Activated CD4-positive, alpha-beta T cell treated with anti-CD3 and anti-CD28 coated beads for 36 hours (primary cell): ENCODE measurements around the gene CEP85L. TPM values are rescaled to one million over a fixed set of nuclear protein-coding genes. Genes with fewer than 3 reads are reported as not detected.
A peak's percentile ranks its signal among the peaks of the same experiment; 100 is the strongest.

Experiments
- ATAC-seq: fragments of 200-7000 bp; cut with Tn5 transposase; one replicate; pipeline ENCODE4 v1.10.0; 2021; ENCODE audit warnings: mild to moderate bottlenecking, moderate library complexity
- CTCF ChIA-PET: fragments of 350-600 bp; sonication (Branson Sonifier 250); formaldehyde crosslinking; loops from one replicate; lab custom pipeline; 2021; ENCODE audit warnings: antibody characterized with exemption; lab: Charles Lee
- POLR2A ChIA-PET: fragments of 350-600 bp; sonication (Branson Sonifier 250); formaldehyde crosslinking; loops from one replicate; lab custom pipeline; 2021; ENCODE audit warnings: antibody characterized with exemption, inconsistent platforms; lab: Charles Lee
- DNase-seq: peaks from one replicate; pipeline ENCODE4 v3.0.0-alpha.2; 2020
- H3K27ac Mint-ChIP-seq: one replicate; pipeline ENCODE4 v1.8.0; 2021; ENCODE audit warnings: mixed read lengths
- H3K27me3 Mint-ChIP-seq: one replicate; pipeline ENCODE4 v1.8.0; 2021; ENCODE audit warnings: mixed read lengths
- H3K36me3 Mint-ChIP-seq: one replicate; pipeline ENCODE4 v1.8.0; 2021; ENCODE audit warnings: low read depth, mixed read lengths
- H3K4me1 Mint-ChIP-seq: one replicate; pipeline ENCODE4 v1.8.0; 2021; ENCODE audit warnings: mixed read lengths
- H3K4me3 Mint-ChIP-seq: one replicate; pipeline ENCODE4 v1.8.0; 2021; ENCODE audit warnings: mild to moderate bottlenecking, moderate library complexity, mixed read lengths
- H3K9me3 Mint-ChIP-seq: one replicate; pipeline ENCODE4 v1.8.0; 2021; ENCODE audit warnings: low read depth, mixed read lengths
- intact Hi-C, 2 experiments: fragments of 100-400 bp; cut with DNase I in 1 of 2; cut with micrococcal nuclease in 1 of 2; formaldehyde crosslinking; loops; one replicate each; pipeline versions ENCODE4 v1.14.2 to v1.15.1; 2022 to 2024; cut with DNase I, micrococcal nuclease
- total RNA-seq, 2 experiments: library from RNA; stranded (reverse); gene quantifications; one replicate each; pipeline ENCODE4 v1.2.3, GENCODE V29; 2021

Gene CEP85L
- total RNA-seq, 2 experiments from 2014 or later: 29.5 to 29.7 TPM

DNA sequence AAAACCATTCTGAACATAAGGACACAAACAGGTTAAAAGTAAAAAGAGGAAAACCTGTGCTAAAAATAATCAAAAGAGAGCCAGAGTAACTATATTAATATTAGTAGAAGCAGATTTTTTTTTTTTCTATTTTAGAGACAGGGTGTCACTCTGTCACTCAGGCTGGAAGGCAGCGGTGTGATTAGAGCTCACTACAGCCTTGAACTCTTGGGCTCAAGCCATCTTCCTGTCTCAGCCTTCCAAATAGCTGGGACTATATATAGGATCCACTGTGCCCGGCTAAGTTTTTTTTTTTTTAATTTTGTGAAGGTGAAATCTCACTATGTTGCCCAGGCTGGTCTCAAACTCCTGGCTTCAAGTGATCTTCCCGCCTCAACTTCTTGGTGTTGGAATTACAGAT, 136.7 kb downstream of the CEP85L start:
- peaks cover 33% of the 10 kb centered on the region for H3K4me1 Mint-ChIP-seq
- ChIA-PET CTCF (no interaction called here), POLR2A (no interaction called here)
- no peak overlapping the region for H3K27ac Mint-ChIP-seq
- intact Hi-C loops: no loop called here
- no peak overlapping the region for H3K4me3 Mint-ChIP-seq
- peaks cover 39% of the 10 kb centered on the region for H3K36me3 Mint-ChIP-seq
- no peak for DNase-seq
- H3K9me3 Mint-ChIP-seq: peaks cover 5% of the 10 kb centered on the region
- no peaks in the 10 kb centered on the region for H3K27me3 Mint-ChIP-seq
- no peak for ATAC-seq

DNA sequence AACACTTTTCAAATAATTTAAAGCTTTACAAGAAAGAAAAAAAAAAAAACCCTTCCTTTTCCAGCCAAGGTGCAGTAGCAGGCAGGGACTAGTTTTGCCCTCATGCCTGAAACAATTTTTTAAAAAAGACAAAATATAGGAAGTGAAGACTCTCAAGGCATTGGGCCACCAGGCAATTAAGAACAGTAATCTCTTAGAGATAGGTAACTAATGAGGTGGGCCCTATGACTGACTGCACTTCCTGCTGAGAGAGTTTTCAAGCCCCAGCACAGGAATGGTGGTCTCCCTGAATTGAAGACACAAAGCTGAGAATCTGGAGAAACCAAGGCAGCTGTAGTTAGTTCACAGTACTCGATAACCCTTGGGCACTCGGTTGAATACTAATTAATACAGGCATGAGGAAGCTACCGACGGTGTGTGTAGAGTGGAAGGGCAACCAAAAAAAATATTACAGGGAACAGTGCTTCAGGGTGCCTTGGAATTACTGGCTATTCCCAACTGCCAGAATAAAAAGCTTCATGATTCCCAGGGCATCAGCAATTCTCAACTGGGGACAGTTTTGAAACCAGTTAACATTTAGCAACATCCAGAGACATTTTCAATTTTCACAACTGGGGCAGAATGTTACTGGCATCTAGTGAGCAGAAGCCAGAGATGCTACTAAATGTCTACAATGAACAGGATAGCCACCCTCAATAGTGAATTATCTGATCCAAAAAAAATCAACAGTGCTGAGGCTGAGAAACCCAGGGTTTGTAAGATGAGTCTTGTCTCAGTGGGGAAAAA, 139.3 kb downstream of the CEP85L start:
- ChIA-PET POLR2A (no interaction called here), CTCF (interaction anchor here (0.6 to 1.6 kb wide), 7 partner anchors 14 to 655 kb away, joined by 3 to 6 read pairs (median 3); no protein-coding TSS in a partner anchor)
- no peaks in the 10 kb centered on the region for H3K27me3 Mint-ChIP-seq
- peaks cover 28% of the 10 kb centered on the region for H3K4me1 Mint-ChIP-seq
- no peaks in the 10 kb centered on the region for H3K9me3 Mint-ChIP-seq
- H3K36me3 Mint-ChIP-seq: peaks cover 17% of the 10 kb centered on the region
- DNase-seq (no peak), ATAC-seq (no peak)
- intact Hi-C loops: no loop called here
- peak overlapping the region; percentile 70 for H3K27ac Mint-ChIP-seq
- H3K4me3 Mint-ChIP-seq: no peak overlapping the region

DNA sequence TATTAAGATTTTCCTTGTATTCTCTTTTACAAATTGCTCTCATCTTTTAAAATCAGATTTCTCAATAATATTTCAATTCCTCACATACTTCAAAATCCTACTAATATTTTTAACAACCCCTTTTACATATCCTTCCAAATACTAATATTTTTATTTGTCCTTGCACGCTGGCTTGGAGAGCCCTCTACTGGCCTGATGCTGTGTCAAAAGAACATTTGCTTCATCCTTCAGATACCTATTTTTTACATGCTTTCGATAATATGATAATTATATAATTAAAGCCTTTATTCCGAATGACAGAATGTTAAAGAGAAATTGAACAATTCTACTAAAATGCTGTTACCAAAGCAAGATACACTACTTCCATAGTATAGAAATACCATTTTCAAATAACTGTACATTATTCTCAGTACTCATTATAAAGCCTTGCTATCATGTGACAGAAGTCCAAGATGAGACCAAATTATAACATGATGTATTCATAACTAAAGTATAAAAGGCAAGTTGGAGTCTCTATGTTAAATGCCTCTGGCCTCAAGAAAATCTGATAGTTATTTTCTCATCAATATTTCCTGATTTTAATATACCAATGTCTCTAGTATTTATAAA, 142.3 kb downstream of the CEP85L start:
- Mint-ChIP-seq H3K36me3 (peaks cover 15% of the 10 kb centered on the region), H3K27ac (no peak overlapping the region), H3K4me3 (no peak overlapping the region), H3K9me3 (no peaks in the 10 kb centered on the region), H3K4me1 (peaks cover 12% of the 10 kb centered on the region), H3K27me3 (no peaks in the 10 kb centered on the region)
- no peak for ATAC-seq
- peak; percentile 39 for DNase-seq
- ChIA-PET CTCF (no interaction called here), POLR2A (no interaction called here)
- intact Hi-C loops: loop anchor here (2.0 to 5.0 kb wide), 2 partner anchors 224 to 227 kb away; no protein-coding TSS in a partner anchor

DNA sequence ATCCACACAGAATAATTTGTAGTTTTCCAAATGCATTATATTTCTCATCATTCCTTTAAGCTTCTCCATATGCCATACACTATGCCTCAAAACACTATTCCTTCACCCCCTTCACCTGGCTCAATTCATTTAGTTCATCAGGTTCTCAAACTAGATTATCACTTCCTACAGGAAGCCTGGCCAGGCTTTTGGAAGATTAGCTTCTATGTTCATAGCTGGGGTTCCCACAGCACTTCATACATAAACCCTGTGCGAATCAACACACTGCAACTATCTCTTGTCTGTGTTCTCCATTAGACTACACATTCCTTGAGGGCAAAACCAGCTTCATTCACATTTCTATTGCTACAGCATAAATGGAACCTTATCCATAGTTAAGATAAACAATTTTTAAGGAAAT, 143.8 kb downstream of the CEP85L start:
- H3K27me3 Mint-ChIP-seq: no peaks in the 10 kb centered on the region
- DNase-seq: no peak
- CTCF ChIA-PET: interaction anchor here (0.7 kb wide), 2 partner anchors 320 to 400 kb away, joined by 3 read pairs; no protein-coding TSS in a partner anchor
- peaks cover 6% of the 10 kb centered on the region for H3K4me1 Mint-ChIP-seq
- no peaks in the 10 kb centered on the region for H3K9me3 Mint-ChIP-seq
- H3K27ac Mint-ChIP-seq: no peak overlapping the region
- H3K36me3 Mint-ChIP-seq: peaks cover 20% of the 10 kb centered on the region
- POLR2A ChIA-PET: no interaction called here
- H3K4me3 Mint-ChIP-seq: no peak overlapping the region
- ATAC-seq: no peak
- intact Hi-C loops: loop anchor here (2.0 to 5.0 kb wide), 2 partner anchors 223 to 225 kb away; no protein-coding TSS in a partner anchor

DNA sequence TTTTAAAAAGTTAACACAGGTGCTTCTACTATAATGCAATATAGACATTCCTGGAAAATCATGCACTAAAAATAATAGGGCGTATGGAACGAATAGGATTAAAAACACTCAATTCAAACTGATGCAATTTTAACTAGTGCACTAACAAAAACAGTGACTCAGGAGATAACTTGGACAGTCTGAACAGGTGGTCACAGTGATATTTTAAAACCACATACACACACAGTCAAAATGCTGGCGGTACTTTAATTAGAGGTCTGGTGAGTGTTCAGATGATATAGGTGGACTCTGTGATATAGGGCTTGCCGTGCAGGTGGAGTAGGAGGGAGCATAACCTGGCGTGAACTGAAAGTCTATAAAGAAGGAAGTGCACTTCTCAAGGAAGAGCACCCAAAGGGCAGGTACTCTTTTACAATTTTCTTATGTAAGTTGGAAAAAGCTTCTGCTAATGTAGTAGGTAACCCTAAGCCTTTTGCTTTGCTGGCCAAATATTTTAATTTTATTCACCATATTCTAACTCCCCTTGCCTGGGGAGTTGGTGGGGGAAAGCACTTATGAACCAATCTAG, 145.2 kb downstream of the CEP85L start:
- Mint-ChIP-seq H3K9me3 (no peaks in the 10 kb centered on the region), H3K27ac (no peak overlapping the region), H3K27me3 (no peaks in the 10 kb centered on the region), H3K36me3 (peaks cover 34% of the 10 kb centered on the region), H3K4me3 (no peak overlapping the region), H3K4me1 (peaks cover 4% of the 10 kb centered on the region)
- ChIA-PET CTCF (no interaction called here), POLR2A (no interaction called here)
- DNase-seq (no peak), ATAC-seq (no peak)
- intact Hi-C loops: loop anchor here in 1 of 2 experiments (1.0 to 5.0 kb wide), 2 partner anchors 30 to 224 kb away; no protein-coding TSS in a partner anchor

DNA sequence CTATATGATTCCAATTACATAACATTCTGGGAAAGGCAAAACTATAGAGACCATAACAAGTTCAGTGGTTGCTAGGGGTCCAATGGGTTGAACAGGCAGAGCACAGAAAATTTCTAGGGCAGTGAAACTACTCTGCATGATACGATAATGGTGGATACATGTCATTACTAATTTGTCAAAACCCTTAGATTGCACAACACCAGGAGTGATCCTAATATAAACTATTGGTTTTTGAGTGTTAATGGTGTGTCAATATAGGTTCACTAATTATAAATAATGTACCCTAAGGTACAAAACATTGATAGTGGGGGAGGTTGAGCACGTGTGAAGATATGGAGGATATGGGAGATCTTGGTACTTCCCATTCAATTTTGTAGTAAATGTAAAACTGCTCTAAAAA, 145.7 kb downstream of the CEP85L start:
- H3K9me3 Mint-ChIP-seq: peaks cover 3% of the 10 kb centered on the region
- no peak overlapping the region for H3K4me3 Mint-ChIP-seq
- H3K27ac Mint-ChIP-seq: no peak overlapping the region
- no peak for DNase-seq
- intact Hi-C loops: loop anchor here in 1 of 2 experiments (1.0 to 5.0 kb wide), 2 partner anchors 29 to 223 kb away; no protein-coding TSS in a partner anchor
- ChIA-PET CTCF (no interaction called here), POLR2A (no interaction called here)
- peaks cover 38% of the 10 kb centered on the region for H3K36me3 Mint-ChIP-seq
- H3K4me1 Mint-ChIP-seq: peaks cover 4% of the 10 kb centered on the region
- no peaks in the 10 kb centered on the region for H3K27me3 Mint-ChIP-seq
- ATAC-seq: no peak

DNA sequence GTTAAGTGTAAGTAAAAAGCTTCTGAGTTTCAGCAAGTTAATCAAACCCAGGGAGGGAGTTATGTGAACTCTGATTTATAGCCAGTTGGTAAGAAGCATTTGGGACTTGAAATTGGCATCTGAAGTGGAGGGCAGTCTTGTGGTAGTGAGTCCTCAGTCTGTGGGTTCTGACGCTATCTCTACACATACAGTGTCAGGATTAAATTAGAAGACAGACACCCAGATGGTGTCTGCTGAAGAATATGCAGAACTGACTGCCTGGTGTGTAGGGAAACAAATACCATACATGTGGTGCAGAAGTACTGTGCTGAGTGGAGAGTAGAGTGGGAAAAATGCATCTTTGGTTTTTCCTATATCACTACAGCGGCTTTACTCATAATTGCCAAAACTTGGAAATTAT, 146.8 kb downstream of the CEP85L start:
- no peak for DNase-seq
- Mint-ChIP-seq H3K36me3 (peaks cover 42% of the 10 kb centered on the region), H3K27me3 (no peaks in the 10 kb centered on the region), H3K9me3 (peaks cover 3% of the 10 kb centered on the region), H3K27ac (no peak overlapping the region), H3K4me1 (peaks cover 4% of the 10 kb centered on the region), H3K4me3 (no peak overlapping the region)
- ATAC-seq: no peak
- ChIA-PET CTCF (no interaction called here), POLR2A (no interaction called here)
- intact Hi-C loops: loop anchor here in 1 of 2 experiments (5.0 kb wide), 1 partner anchor 222 kb away; no protein-coding TSS in a partner anchor

DNA sequence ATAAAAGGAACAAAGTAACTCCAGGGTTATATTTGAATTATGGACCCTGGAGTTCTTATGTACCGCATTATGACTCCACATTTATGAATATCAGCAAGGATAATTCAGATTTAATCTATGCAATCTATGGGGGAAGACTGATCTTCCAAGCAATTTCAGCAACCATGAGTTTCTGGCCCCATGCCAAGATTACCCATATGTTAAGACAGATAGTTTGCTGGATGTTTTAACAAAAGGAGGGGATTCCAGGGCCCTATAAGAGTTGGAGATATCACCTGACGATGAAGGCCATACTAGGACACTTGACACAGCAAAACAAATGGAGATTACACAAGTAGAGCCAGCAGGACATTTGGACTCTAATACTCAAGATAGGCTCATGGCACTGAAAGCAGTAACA, 149.2 kb downstream of the CEP85L start:
- ChIA-PET CTCF (no interaction called here), POLR2A (no interaction called here)
- Mint-ChIP-seq H3K36me3 (peaks cover 48% of the 10 kb centered on the region), H3K9me3 (peaks cover 3% of the 10 kb centered on the region), H3K27me3 (no peaks in the 10 kb centered on the region), H3K27ac (no peak overlapping the region), H3K4me1 (peaks cover 9% of the 10 kb centered on the region), H3K4me3 (no peak overlapping the region)
- ATAC-seq: no peak
- intact Hi-C loops: no loop called here
- DNase-seq: no peak

DNA sequence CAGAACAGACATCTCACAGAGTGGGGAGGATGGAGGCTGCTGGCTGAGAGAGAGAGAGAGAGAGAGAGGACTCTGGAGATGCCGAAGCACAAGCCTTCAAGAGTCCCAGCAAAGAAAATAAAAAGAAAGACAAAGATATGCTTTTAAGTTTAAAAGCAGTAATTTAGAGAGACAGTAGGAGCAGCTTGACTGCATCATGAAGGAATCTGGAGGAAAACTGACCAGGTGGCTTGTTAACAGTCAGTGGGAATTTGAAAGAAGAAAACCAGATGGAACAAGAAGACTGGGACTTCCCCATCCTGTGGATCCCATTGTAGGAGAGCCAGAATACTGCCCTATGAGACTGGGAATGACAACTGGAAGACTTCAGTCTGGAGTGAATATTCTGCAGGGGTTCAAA, 149.6 kb downstream of the CEP85L start:
- intact Hi-C loops: no loop called here
- no peak overlapping the region for H3K27ac Mint-ChIP-seq
- H3K4me1 Mint-ChIP-seq: peaks cover 6% of the 10 kb centered on the region
- POLR2A ChIA-PET: no interaction called here
- H3K36me3 Mint-ChIP-seq: peaks cover 48% of the 10 kb centered on the region
- H3K4me3 Mint-ChIP-seq: no peak overlapping the region
- ATAC-seq (no peak), DNase-seq (no peak)
- H3K9me3 Mint-ChIP-seq: peaks cover 3% of the 10 kb centered on the region
- H3K27me3 Mint-ChIP-seq: no peaks in the 10 kb centered on the region
- CTCF ChIA-PET: no interaction called here

DNA sequence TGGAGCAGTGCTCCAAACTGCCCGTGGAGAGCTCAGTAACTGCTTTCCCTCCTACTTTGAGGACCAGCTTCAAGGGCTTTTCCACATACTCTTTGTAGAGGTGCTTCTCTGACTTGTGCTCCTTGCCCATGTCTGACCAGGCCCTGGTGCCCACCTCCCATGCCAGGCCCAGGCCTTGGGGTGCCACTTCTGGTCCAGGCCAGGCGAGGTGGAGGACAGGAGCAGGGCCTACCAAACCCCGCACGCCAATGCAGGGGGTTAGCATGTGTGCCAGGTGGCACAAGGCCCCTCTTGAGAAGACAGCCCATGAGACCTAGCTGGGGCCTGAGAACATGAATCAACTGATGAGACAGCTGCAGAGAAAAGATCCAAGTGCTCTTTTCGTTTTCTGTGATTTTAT, 150.3 kb downstream of the CEP85L start:
- Mint-ChIP-seq H3K4me3 (no peak overlapping the region), H3K27me3 (no peaks in the 10 kb centered on the region), H3K9me3 (peaks cover 3% of the 10 kb centered on the region), H3K4me1 (peaks cover 5% of the 10 kb centered on the region), H3K36me3 (peaks cover 47% of the 10 kb centered on the region), H3K27ac (no peak overlapping the region)
- ChIA-PET CTCF (no interaction called here), POLR2A (interaction anchor here (0.6 kb wide), 1 partner anchor 41 kb away, joined by 3 read pairs; no protein-coding TSS in a partner anchor)
- ATAC-seq (no peak), DNase-seq (no peak)
- intact Hi-C loops: no loop called here

DNA sequence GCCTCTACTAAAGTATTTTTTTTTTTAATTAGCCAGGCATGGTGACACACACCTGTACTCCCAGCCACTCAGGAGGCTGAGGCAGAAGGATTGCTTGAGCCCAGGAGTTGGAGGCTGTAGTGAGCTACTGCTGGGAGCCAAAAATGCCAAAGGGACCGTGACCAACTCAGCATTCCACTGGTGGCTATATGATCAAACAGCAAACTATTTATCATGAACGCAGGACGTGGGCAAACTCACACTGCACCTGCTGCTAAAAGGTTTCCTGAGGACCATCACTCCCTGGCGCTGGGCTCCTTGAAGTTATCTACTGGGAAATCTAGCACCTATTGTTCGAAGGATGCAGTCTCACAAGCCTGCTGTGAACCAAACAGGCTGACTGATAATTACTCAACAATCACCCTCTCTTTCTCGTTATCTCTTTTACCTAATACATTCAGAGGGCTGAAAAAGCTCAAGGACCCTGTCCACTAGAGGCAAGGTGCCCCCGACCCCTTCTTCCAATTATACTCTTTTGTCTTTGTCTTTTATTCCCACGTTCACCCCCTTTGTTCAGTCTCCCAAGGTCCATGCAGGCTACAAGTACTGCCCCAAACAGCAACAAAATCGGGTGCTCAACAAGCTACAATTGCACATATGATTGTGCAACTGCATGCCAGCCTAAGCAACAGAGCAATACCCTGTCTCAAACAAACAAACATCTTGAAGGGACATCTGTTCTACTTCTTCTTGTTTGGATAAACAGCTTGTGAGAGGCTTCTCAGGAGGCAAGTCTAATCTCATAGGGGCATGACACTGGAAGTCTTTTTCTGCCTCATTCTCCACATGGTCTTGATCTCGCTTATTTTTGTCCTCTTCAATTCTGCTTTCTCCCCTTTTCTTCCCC, 151.0 kb downstream of the CEP85L start:
- no peaks in the 10 kb centered on the region for H3K27me3 Mint-ChIP-seq
- peaks cover 52% of the 10 kb centered on the region for H3K36me3 Mint-ChIP-seq
- ChIA-PET CTCF (no interaction called here), POLR2A (interaction anchor here (0.6 kb wide), 1 partner anchor 40 kb away, joined by 3 read pairs; no protein-coding TSS in a partner anchor)
- peaks cover 11% of the 10 kb centered on the region for H3K4me1 Mint-ChIP-seq
- no peak overlapping the region for H3K27ac Mint-ChIP-seq
- DNase-seq (no peak), ATAC-seq (no peak)
- H3K9me3 Mint-ChIP-seq: peaks cover 3% of the 10 kb centered on the region
- no peak overlapping the region for H3K4me3 Mint-ChIP-seq
- intact Hi-C loops: no loop called here
